Panc1 (cell line): Measurements from ENCODE around the gene GRK6. TPM values are rescaled to one million over a fixed set of nuclear protein-coding genes. Genes with fewer than 3 reads are reported as not detected.

Source experiments
- ATAC-seq: fragments of 200-7000 bp; cut with Tn5 transposase; 2 replicates; pipeline ENCODE4 v1.9.1; 2020; ENCODE audit warnings: mild to moderate bottlenecking, moderate library complexity
- BruUV-seq: library from RNA; stranded (reverse); fragments of 400-500 nt; replicated peaks from 2 replicates; lab custom pipeline; 2021; lab: Mats Ljungman, UMichigan
- CTCF ChIA-PET: fragments of 300-600 bp; sonication (Branson Sonifier 250); formaldehyde crosslinking; loops from one replicate; lab custom pipeline; 2022; ENCODE audit warnings: antibody characterized with exemption; lab: Charles Lee
- POLR2A ChIA-PET: fragments of 300-600 bp; sonication (Branson Sonifier 250); formaldehyde crosslinking; loops from one replicate; lab custom pipeline; 2022; ENCODE audit warnings: antibody characterized with exemption; lab: Charles Lee
- DNase-seq: peaks from one replicate; pipeline ENCODE4 v3.0.0-alpha.2; 2010; ENCODE audit warnings: low read depth, low spot score
- H3K27ac ChIP-seq: 2 replicates; pipeline ENCODE4 v1.5.1; 2011; ENCODE audit warnings: mild to moderate bottlenecking, low read length, inconsistent platforms
- H3K27me3 ChIP-seq: fragments of 200-500 bp; sonication (Bioruptor generic); 2 replicates; pipeline ENCODE4 v1.6.0; 2014; ENCODE audit warnings: low read length, inconsistent platforms; ENCODE audit not compliant: control insufficient read depth, insufficient read depth
- H3K36me3 ChIP-seq: fragments of 200-500 bp; sonication (Bioruptor generic); 2 replicates; pipeline ENCODE4 v1.5.1; 2014; ENCODE audit warnings: inconsistent platforms, mild to moderate bottlenecking, low read length, moderate library complexity; ENCODE audit not compliant: control insufficient read depth, insufficient read depth
- H3K4me1 ChIP-seq: 2 replicates; pipeline ENCODE4 v1.5.1; 2011; ENCODE audit warnings: inconsistent platforms, mild to moderate bottlenecking, low read length, moderate library complexity; ENCODE audit not compliant: control insufficient read depth, insufficient read depth
- H3K4me3 ChIP-seq, 2 experiments: 2 replicates each; pipeline ENCODE4 v1.5.1; 2011 to 2012; ENCODE audit warnings: low read depth in 2 of 2, low read length in 2 of 2, mild to moderate bottlenecking in 2 of 2, inconsistent platforms in 1 of 2, moderate library complexity in 1 of 2
- H3K9me3 ChIP-seq: fragments of 200-500 bp; sonication (Bioruptor generic); 2 replicates; pipeline ENCODE4 v1.5.1; 2014; ENCODE audit warnings: low read depth, mild to moderate bottlenecking, inconsistent platforms, low read length, moderate library complexity; ENCODE audit not compliant: control insufficient read depth, insufficient read depth
- POLR2AphosphoS5 ChIP-seq: IDR thresholded peaks from 2 replicates; pipeline ENCODE4 v1.6.1; 2012; ENCODE audit warnings: mild to moderate bottlenecking, low read depth, low read length, moderate library complexity
- SIN3A ChIP-seq: IDR thresholded peaks from 2 replicates; pipeline ENCODE4 v1.6.1; 2012; ENCODE audit warnings: low read depth, mild to moderate bottlenecking, low read length, moderate library complexity, borderline replicate concordance; ENCODE audit not compliant: insufficient read depth
- TCF7L2 ChIP-seq: IDR thresholded peaks from 2 replicates; pipeline ENCODE4 v1.6.1; 2011; ENCODE audit warnings: mild to moderate bottlenecking, low read depth, low read length, inconsistent platforms
- in situ Hi-C: cut with HindIII; loops from 2 replicates; pipeline ENCODE4 v1.10.0; 2016; ENCODE audit warnings: low sequenced_read_pairs, low pct_unique_long_range_greater_than_20kb
- intact Hi-C: fragments of 100-400 bp; cut with micrococcal nuclease; formaldehyde crosslinking; loops from one replicate; pipeline ENCODE4 v1.10.0; 2022; ENCODE audit not compliant: unreplicated experiment
- total RNA-seq: library from RNA; stranded (reverse); gene quantifications from one replicate; pipeline ENCODE4 v1.2.1, GENCODE V29; 2021; ENCODE audit not compliant: unreplicated experiment
- TF ChIP-seq, protein P1 (sequence below), 2 experiments: IDR thresholded peaks; 2 replicates each; pipeline ENCODE4 v1.6.1; 2011 to 2012; ENCODE audit warnings: low read depth in 2 of 2, control low read depth in 1 of 2, low read length in 1 of 2, mild to moderate bottlenecking in 1 of 2, moderate library complexity in 1 of 2; ENCODE audit not compliant: insufficient read depth in 1 of 2
- TF ChIP-seq, protein P2 (sequence below): fragments of 450-650 bp; IDR thresholded peaks from 2 replicates; pipeline ENCODE4 v1.5.1; 2017; ENCODE audit warnings: mild to moderate bottlenecking

GRK6 gene
- total RNA-seq, 1 experiment from 2014 or later, result 56.1 TPM

DNA sequence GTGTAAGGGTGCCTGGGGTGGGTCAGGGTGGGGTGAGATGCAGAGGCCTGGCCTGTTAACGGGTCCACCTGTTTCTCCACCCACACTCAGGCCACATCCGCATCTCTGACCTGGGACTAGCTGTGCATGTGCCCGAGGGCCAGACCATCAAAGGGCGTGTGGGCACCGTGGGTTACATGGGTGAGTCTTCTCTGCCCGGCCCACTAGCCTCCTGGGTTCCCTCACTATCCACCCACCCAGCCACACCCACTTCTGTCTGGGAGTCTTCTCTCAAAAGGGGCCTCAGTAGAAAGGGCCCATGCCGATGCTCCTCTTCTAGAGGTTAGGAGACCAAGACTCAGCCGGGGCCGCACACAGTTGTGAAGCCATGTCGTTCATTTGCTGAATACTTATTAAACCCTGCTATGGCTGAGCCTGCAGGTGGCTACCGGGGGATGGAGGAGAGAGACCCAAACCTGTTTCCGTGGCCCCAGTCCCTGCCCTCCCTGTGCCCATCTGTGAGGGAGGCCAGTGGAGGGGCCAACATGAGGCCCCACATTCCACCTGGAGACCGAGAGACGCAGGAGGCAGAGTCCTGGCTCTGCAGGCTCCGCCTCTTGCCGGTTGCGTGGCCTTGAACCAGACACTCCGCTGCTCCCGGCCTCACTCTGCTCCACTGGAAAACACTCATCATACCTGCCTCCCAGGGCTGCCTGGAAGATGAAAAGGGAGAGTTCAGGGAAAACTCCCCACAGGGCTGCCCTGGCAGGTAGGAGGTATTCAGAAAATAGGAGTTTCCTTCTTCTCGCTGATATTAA, 8.7 kb downstream of the GRK6 start:
- DNase-seq (no peak), ATAC-seq (no peak)
- ChIA-PET CTCF (no interaction called here), POLR2A (no interaction called here)
- Histone ChIP-seq H3K4me3 (no peak overlapping the region), H3K27ac (no peak overlapping the region), H3K27me3 (no peaks in the 10 kb centered on the region), H3K4me1 (no peaks in the 10 kb centered on the region), H3K9me3 (no peaks in the 10 kb centered on the region), H3K36me3 (no peaks in the 10 kb centered on the region; the same call in 1 of the 2 replicates)
- in situ Hi-C loops, result no loop called here
- no TSS peak for BruUV-seq
- no peak for TF ChIP-seq POLR2AphosphoS5
- no peak for TF ChIP-seq SIN3A
- no peak for TF ChIP-seq TCF7L2
- TF ChIP-seq, protein P1, sequence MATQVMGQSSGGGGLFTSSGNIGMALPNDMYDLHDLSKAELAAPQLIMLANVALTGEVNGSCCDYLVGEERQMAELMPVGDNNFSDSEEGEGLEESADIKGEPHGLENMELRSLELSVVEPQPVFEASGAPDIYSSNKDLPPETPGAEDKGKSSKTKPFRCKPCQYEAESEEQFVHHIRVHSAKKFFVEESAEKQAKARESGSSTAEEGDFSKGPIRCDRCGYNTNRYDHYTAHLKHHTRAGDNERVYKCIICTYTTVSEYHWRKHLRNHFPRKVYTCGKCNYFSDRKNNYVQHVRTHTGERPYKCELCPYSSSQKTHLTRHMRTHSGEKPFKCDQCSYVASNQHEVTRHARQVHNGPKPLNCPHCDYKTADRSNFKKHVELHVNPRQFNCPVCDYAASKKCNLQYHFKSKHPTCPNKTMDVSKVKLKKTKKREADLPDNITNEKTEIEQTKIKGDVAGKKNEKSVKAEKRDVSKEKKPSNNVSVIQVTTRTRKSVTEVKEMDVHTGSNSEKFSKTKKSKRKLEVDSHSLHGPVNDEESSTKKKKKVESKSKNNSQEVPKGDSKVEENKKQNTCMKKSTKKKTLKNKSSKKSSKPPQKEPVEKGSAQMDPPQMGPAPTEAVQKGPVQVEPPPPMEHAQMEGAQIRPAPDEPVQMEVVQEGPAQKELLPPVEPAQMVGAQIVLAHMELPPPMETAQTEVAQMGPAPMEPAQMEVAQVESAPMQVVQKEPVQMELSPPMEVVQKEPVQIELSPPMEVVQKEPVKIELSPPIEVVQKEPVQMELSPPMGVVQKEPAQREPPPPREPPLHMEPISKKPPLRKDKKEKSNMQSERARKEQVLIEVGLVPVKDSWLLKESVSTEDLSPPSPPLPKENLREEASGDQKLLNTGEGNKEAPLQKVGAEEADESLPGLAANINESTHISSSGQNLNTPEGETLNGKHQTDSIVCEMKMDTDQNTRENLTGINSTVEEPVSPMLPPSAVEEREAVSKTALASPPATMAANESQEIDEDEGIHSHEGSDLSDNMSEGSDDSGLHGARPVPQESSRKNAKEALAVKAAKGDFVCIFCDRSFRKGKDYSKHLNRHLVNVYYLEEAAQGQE (IDR thresholded peaks at IDR 0.05; ENCODE audit: insufficient read depth in 1 of 2, low read depth in 2 of 2, low read length in 1 of 2), result no peak
- TF ChIP-seq, protein P2, sequence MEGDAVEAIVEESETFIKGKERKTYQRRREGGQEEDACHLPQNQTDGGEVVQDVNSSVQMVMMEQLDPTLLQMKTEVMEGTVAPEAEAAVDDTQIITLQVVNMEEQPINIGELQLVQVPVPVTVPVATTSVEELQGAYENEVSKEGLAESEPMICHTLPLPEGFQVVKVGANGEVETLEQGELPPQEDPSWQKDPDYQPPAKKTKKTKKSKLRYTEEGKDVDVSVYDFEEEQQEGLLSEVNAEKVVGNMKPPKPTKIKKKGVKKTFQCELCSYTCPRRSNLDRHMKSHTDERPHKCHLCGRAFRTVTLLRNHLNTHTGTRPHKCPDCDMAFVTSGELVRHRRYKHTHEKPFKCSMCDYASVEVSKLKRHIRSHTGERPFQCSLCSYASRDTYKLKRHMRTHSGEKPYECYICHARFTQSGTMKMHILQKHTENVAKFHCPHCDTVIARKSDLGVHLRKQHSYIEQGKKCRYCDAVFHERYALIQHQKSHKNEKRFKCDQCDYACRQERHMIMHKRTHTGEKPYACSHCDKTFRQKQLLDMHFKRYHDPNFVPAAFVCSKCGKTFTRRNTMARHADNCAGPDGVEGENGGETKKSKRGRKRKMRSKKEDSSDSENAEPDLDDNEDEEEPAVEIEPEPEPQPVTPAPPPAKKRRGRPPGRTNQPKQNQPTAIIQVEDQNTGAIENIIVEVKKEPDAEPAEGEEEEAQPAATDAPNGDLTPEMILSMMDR, result no peak
- intact Hi-C loops, result no loop called here

DNA sequence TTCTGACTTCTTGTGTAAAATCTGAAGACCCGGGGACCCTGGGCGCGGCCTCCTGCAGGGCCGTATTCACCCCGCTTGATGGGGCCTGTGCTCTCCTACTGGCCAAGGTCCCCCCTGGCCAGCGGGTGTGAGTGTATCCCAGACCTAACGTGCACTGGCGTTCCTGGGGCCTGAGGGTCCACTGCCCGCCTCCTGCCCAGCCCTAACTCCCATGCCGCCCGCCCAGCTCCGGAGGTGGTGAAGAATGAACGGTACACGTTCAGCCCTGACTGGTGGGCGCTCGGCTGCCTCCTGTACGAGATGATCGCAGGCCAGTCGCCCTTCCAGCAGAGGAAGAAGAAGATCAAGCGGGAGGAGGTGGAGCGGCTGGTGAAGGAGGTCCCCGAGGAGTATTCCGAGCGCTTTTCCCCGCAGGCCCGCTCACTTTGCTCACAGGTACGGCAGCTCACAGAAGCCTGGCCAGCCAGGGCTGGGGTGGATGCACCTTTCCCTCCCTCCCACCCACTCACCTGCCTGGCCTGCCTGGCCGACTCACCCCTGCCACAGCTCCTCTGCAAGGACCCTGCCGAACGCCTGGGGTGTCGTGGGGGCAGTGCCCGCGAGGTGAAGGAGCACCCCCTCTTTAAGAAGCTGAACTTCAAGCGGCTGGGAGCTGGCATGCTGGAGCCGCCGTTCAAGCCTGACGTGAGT, 9.5 kb downstream of the GRK6 start:
- no TSS peak for BruUV-seq
- H3K4me1 ChIP-seq, result no peaks in the 10 kb centered on the region
- no peaks in the 10 kb centered on the region for H3K9me3 ChIP-seq
- H3K27me3 ChIP-seq, result no peaks in the 10 kb centered on the region
- ChIA-PET POLR2A (interaction anchor here (0.6 kb wide), 1 partner anchor 10 kb away, joined by 4 read pairs; no protein-coding TSS in a partner anchor), CTCF (no interaction called here)
- intact Hi-C loops, result no loop called here
- H3K36me3 ChIP-seq, result no peaks in the 10 kb centered on the region; the same call in 1 of the 2 replicates
- TF ChIP-seq TCF7L2 (no peak), POLR2AphosphoS5 (no peak; the same call in 1 of the 2 replicates), SIN3A (no peak)
- TF ChIP-seq, protein P2, result no peak
- TF ChIP-seq, protein P1 (IDR thresholded peaks at IDR 0.05; ENCODE audit: insufficient read depth in 1 of 2, low read depth in 2 of 2, low read length in 1 of 2), result no peak
- no peak for ATAC-seq
- no peak for DNase-seq
- in situ Hi-C loops, result no loop called here
- no peak overlapping the region for H3K27ac ChIP-seq
- H3K4me3 ChIP-seq, result no peak overlapping the region
